ENCODE results near the gene RAB29.

- TF ChIP-seq EZH2 (IDR thresholded peaks at IDR 0.05; ENCODE audit: insufficient read depth, poor library complexity, severe bottlenecking) = no peak
- no peak for TF ChIP-seq EZH2phosphoT487 (IDR thresholded peaks at IDR 0.05; ENCODE audit: insufficient read depth, low read depth)
Observed at GRCh38 chr1:205743977-205744376, 31.3 kb downstream of the RAB29 start.

Measured in GM23248 (cell line).